ENCODE results near the gene ATP8A2. TPM values are rescaled to one million over a fixed set of nuclear protein-coding genes. Genes with fewer than 3 reads are reported as not detected.

Gene ATP8A2
- total RNA-seq, 5 donors from 2014 or later (not counting 1 experiment from before 2014, with no cell fraction given) = 0.39 to 0.85 (median 0.73) TPM

- H3K4me3 ChIP-seq (ENCODE audit: control insufficient read depth in 1 of 2, extremely low read depth in 1 of 2, low read length in 1 of 2) = no peak overlapping the region
- no peaks in the 10 kb centered on the region for H3K9me3 ChIP-seq
- Mint-ChIP-seq H3K9me3 (no peaks in the 10 kb centered on the region), H3K36me3 (no peaks in the 10 kb centered on the region), H3K27me3 (peaks cover 3% of the 10 kb centered on the region in 2 donors), H3K4me3 (no peak overlapping the region), H3K27ac (no peak overlapping the region), H3K4me1 (no peaks in the 10 kb centered on the region)
- 90% methylated on average over 5 of the region's 9 CpGs for WGBS (ENCODE audit: insufficient coverage)
- ATAC-seq (replicated peaks in 1 of 4) (no peak), DNase-seq (no peak)
- peaks cover 0 to 4% of the 10 kb centered on the region in 2 experiments for H3K27me3 ChIP-seq (replicated peaks in 1 of 2; ENCODE audit: control insufficient read depth in 2 of 2, extremely low read depth in 1 of 2, insufficient read depth in 2 of 2, low read length in 1 of 2)
- H3K4me1 ChIP-seq (ENCODE audit: control insufficient read depth in 1 of 2, extremely low read depth in 1 of 2, insufficient read depth in 2 of 2, low read length in 2 of 2) = no peaks in the 10 kb centered on the region
- H3K27ac ChIP-seq (ENCODE audit: low read length) = no peak overlapping the region
- ChIA-PET POLR2A (no interaction called here), CTCF (no interaction called here)
- no peaks in the 10 kb centered on the region for H3K36me3 ChIP-seq (ENCODE audit: control insufficient read depth in 2 of 2, extremely low read depth in 1 of 2, insufficient read depth in 1 of 2, low read length in 1 of 2)
These were observed 315.2 kb downstream of the ATP8A2 start for GRCh38 chr13:25686831-25687470.

- WGBS (ENCODE audit: insufficient coverage) = 65% methylated on average over 5 of the region's 9 CpGs
- POLR2A ChIA-PET = no interaction called here
- H3K9me3 Mint-ChIP-seq = no peaks in the 10 kb centered on the region
- Histone ChIP-seq H3K27ac (ENCODE audit: low read length) (no peak overlapping the region), H3K27me3 (replicated peaks in 1 of 2; ENCODE audit: control insufficient read depth in 2 of 2, extremely low read depth in 1 of 2, insufficient read depth in 2 of 2, low read length in 1 of 2) (peaks cover 0 to 4% of the 10 kb centered on the region in 2 experiments), H3K4me1 (ENCODE audit: control insufficient read depth in 1 of 2, extremely low read depth in 1 of 2, insufficient read depth in 2 of 2, low read length in 2 of 2) (no peaks in the 10 kb centered on the region), H3K36me3 (ENCODE audit: control insufficient read depth in 2 of 2, extremely low read depth in 1 of 2, insufficient read depth in 1 of 2, low read length in 1 of 2) (no peaks in the 10 kb centered on the region), H3K4me3 (ENCODE audit: control insufficient read depth in 1 of 2, extremely low read depth in 1 of 2, low read length in 1 of 2) (no peak overlapping the region), H3K9me3 (no peaks in the 10 kb centered on the region)
- ATAC-seq (replicated peaks in 1 of 4) (no peak), DNase-seq (no peak)
- no peaks in the 10 kb centered on the region for H3K36me3 Mint-ChIP-seq
- H3K27ac Mint-ChIP-seq = no peak overlapping the region
- no peak overlapping the region for H3K4me3 Mint-ChIP-seq
- H3K4me1 Mint-ChIP-seq = no peaks in the 10 kb centered on the region
- CTCF ChIA-PET = no interaction called here
- peaks cover 4 to 5% of the 10 kb centered on the region in 2 donors for H3K27me3 Mint-ChIP-seq
These were observed 315.9 kb downstream of the ATP8A2 start for GRCh38 chr13:25687471-25688225.

GRCh38 chr13:25688536-25688935, 316.8 kb downstream of the ATP8A2 start:
- Mint-ChIP-seq H3K9me3 (no peaks in the 10 kb centered on the region), H3K36me3 (no peaks in the 10 kb centered on the region), H3K4me3 (no peak overlapping the region), H3K27me3 (peaks cover 4 to 5% of the 10 kb centered on the region in 2 donors), H3K27ac (no peak overlapping the region), H3K4me1 (no peaks in the 10 kb centered on the region)
- H3K4me1 ChIP-seq (ENCODE audit: control insufficient read depth in 1 of 2, extremely low read depth in 1 of 2, insufficient read depth in 2 of 2, low read length in 2 of 2) = no peaks in the 10 kb centered on the region
- WGBS (ENCODE audit: insufficient coverage) = 80% methylated on average over 3 of the region's 5 CpGs
- no peaks in the 10 kb centered on the region for H3K36me3 ChIP-seq (ENCODE audit: control insufficient read depth in 2 of 2, extremely low read depth in 1 of 2, insufficient read depth in 1 of 2, low read length in 1 of 2)
- no peaks in the 10 kb centered on the region for H3K9me3 ChIP-seq
- H3K4me3 ChIP-seq (ENCODE audit: control insufficient read depth in 1 of 2, extremely low read depth in 1 of 2, low read length in 1 of 2) = no peak overlapping the region
- DNase-seq (no peak), ATAC-seq (replicated peaks in 1 of 4) (no peak)
- ChIA-PET CTCF (no interaction called here), POLR2A (no interaction called here)
- no peak overlapping the region for H3K27ac ChIP-seq (ENCODE audit: low read length)
- H3K27me3 ChIP-seq (replicated peaks in 1 of 2; ENCODE audit: control insufficient read depth in 2 of 2, extremely low read depth in 1 of 2, insufficient read depth in 2 of 2, low read length in 1 of 2) = peaks cover 0 to 4% of the 10 kb centered on the region in 2 experiments

GRCh38 chr13:25689539-25689938, 317.8 kb downstream of the ATP8A2 start:
- no peaks in the 10 kb centered on the region for H3K9me3 Mint-ChIP-seq
- peaks cover 4 to 8% of the 10 kb centered on the region in 2 donors for H3K27me3 Mint-ChIP-seq
- no peak for DNase-seq
- no peak overlapping the region for H3K27ac ChIP-seq (ENCODE audit: low read length)
- no peak for ATAC-seq (replicated peaks in 1 of 4)
- no peaks in the 10 kb centered on the region for H3K9me3 ChIP-seq
- H3K27me3 ChIP-seq (replicated peaks in 1 of 2; ENCODE audit: control insufficient read depth in 2 of 2, extremely low read depth in 1 of 2, insufficient read depth in 2 of 2, low read length in 1 of 2) = peaks cover 0 to 4% of the 10 kb centered on the region in 2 experiments
- H3K36me3 Mint-ChIP-seq = no peaks in the 10 kb centered on the region
- H3K4me3 ChIP-seq (ENCODE audit: control insufficient read depth in 1 of 2, extremely low read depth in 1 of 2, low read length in 1 of 2) = no peak overlapping the region
- ChIA-PET CTCF (no interaction called here), POLR2A (no interaction called here)
- no CpG with 5 or more reads among the region's 2 CpGs for WGBS (ENCODE audit: insufficient coverage)
- no peak overlapping the region for H3K4me3 Mint-ChIP-seq
- no peaks in the 10 kb centered on the region for H3K4me1 Mint-ChIP-seq
- H3K27ac Mint-ChIP-seq = no peak overlapping the region
- no peaks in the 10 kb centered on the region for H3K36me3 ChIP-seq (ENCODE audit: control insufficient read depth in 2 of 2, extremely low read depth in 1 of 2, insufficient read depth in 1 of 2, low read length in 1 of 2)
- H3K4me1 ChIP-seq (ENCODE audit: control insufficient read depth in 1 of 2, extremely low read depth in 1 of 2, insufficient read depth in 2 of 2, low read length in 2 of 2) = no peaks in the 10 kb centered on the region

GRCh38 chr13:25690582-25690981, 318.8 kb downstream of the ATP8A2 start:
- H3K27ac ChIP-seq (ENCODE audit: low read length) = no peak overlapping the region
- no peaks in the 10 kb centered on the region for H3K36me3 ChIP-seq (ENCODE audit: control insufficient read depth in 2 of 2, extremely low read depth in 1 of 2, insufficient read depth in 1 of 2, low read length in 1 of 2)
- no peak overlapping the region for H3K4me3 Mint-ChIP-seq
- H3K27ac Mint-ChIP-seq = no peak overlapping the region
- no peaks in the 10 kb centered on the region for H3K9me3 Mint-ChIP-seq
- CTCF ChIA-PET = no interaction called here
- no peak overlapping the region for H3K4me3 ChIP-seq (ENCODE audit: control insufficient read depth in 1 of 2, extremely low read depth in 1 of 2, low read length in 1 of 2)
- no peaks in the 10 kb centered on the region for H3K4me1 Mint-ChIP-seq
- no peak for DNase-seq
- H3K9me3 ChIP-seq = no peaks in the 10 kb centered on the region
- peaks cover 4 to 8% of the 10 kb centered on the region in 2 donors for H3K27me3 Mint-ChIP-seq
- no CpG with 5 or more reads among the region's 2 CpGs for WGBS (ENCODE audit: insufficient coverage)
- H3K36me3 Mint-ChIP-seq = no peaks in the 10 kb centered on the region
- POLR2A ChIA-PET = no interaction called here
- no peak for ATAC-seq (replicated peaks in 1 of 4)
- no peaks in the 10 kb centered on the region for H3K4me1 ChIP-seq (ENCODE audit: control insufficient read depth in 1 of 2, extremely low read depth in 1 of 2, insufficient read depth in 2 of 2, low read length in 2 of 2)
- peaks cover 0 to 4% of the 10 kb centered on the region in 2 experiments for H3K27me3 ChIP-seq (replicated peaks in 1 of 2; ENCODE audit: control insufficient read depth in 2 of 2, extremely low read depth in 1 of 2, insufficient read depth in 2 of 2, low read length in 1 of 2)

- Mint-ChIP-seq H3K4me3 (no peak overlapping the region), H3K9me3 (no peaks in the 10 kb centered on the region), H3K4me1 (no peaks in the 10 kb centered on the region), H3K27ac (no peak overlapping the region), H3K27me3 (peaks cover 4 to 8% of the 10 kb centered on the region in 2 donors), H3K36me3 (no peaks in the 10 kb centered on the region)
- DNase-seq = no peak
- Histone ChIP-seq H3K4me3 (ENCODE audit: control insufficient read depth in 1 of 2, extremely low read depth in 1 of 2, low read length in 1 of 2) (no peak overlapping the region), H3K27ac (ENCODE audit: low read length) (no peak overlapping the region), H3K9me3 (no peaks in the 10 kb centered on the region), H3K27me3 (replicated peaks in 1 of 2; ENCODE audit: control insufficient read depth in 2 of 2, extremely low read depth in 1 of 2, insufficient read depth in 2 of 2, low read length in 1 of 2) (no peaks in the 10 kb centered on the region), H3K36me3 (ENCODE audit: control insufficient read depth in 2 of 2, extremely low read depth in 1 of 2, insufficient read depth in 1 of 2, low read length in 1 of 2) (no peaks in the 10 kb centered on the region), H3K4me1 (ENCODE audit: control insufficient read depth in 1 of 2, extremely low read depth in 1 of 2, insufficient read depth in 2 of 2, low read length in 2 of 2) (no peaks in the 10 kb centered on the region)
- ATAC-seq (replicated peaks in 1 of 4) = no peak
- ChIA-PET CTCF (interaction anchor here in 1 of 2 donors (0.5 kb wide), 1 partner anchor 138 kb away, joined by 4 read pairs; no protein-coding TSS in a partner anchor), POLR2A (no interaction called here)
- WGBS (ENCODE audit: insufficient coverage) = no CpG with 5 or more reads among the region's 2 CpGs
These were observed 319.9 kb downstream of the ATP8A2 start for GRCh38 chr13:25691654-25692053.
